Thoracic aorta (tissue), 2 donors: Measurements from ENCODE around the gene LDLRAP1. TPM values are rescaled to one million over a fixed set of nuclear protein-coding genes. Genes with fewer than 3 reads are reported as not detected.

Experiments used
- ATAC-seq: fragments of 150-250 bp; one replicate; pipeline ENCODE4 v1.8.0; 2017; ENCODE audit warnings: low read depth; ENCODE audit not compliant: insufficient number of reproducible peaks, low FRiP score
- DNase-seq: peaks from one replicate; pipeline ENCODE4 v3.0.0-alpha.2; 2020; ENCODE audit warnings: low spot score
- H3K27ac ChIP-seq, 2 donors: fragments of 200-600 bp; sonication (generic); 1 replicate in 1 of 2; 2 replicates in 1 of 2; pipeline ENCODE4 v1.5.1; 2016; ENCODE audit warnings: mild to moderate bottlenecking in 2 of 2, moderate library complexity in 2 of 2
- H3K27me3 ChIP-seq: fragments of 200-600 bp; sonication (generic); replicated peaks from 2 replicates; pipeline ENCODE4 v1.6.0; 2016; ENCODE audit warnings: mild to moderate bottlenecking; ENCODE audit not compliant: insufficient read depth
- H3K36me3 ChIP-seq: fragments of 200-600 bp; sonication (generic); one replicate; pipeline ENCODE4 v1.5.1; 2016
- H3K4me1 ChIP-seq, 2 donors: fragments of 200-600 bp; sonication (generic); 1 replicate in 1 of 2; 2 replicates in 1 of 2; pipeline versions ENCODE4 v1.5.1 to v1.6.0; 2016; ENCODE audit warnings: low read depth in 2 of 2, mild to moderate bottlenecking in 1 of 2; ENCODE audit not compliant: control insufficient read depth in 1 of 2
- H3K4me3 ChIP-seq: fragments of 200-600 bp; sonication (generic); 2 replicates; pipeline ENCODE4 v1.5.1; 2016; ENCODE audit warnings: mild to moderate bottlenecking
- H3K9me3 ChIP-seq: fragments of 200-600 bp; sonication (generic); 2 replicates; pipeline ENCODE4 v1.5.1; 2016
- CTCF ChIP-seq: fragments of 200-600 bp; sonication (generic); IDR thresholded peaks from one replicate; pipeline ENCODE4 v1.5.1; 2019; ENCODE audit warnings: antibody characterized with exemption
- total RNA-seq, 2 donors: library from RNA; depleted of rRNA; stranded (reverse); fragments of >200 nt; gene quantifications; one replicate each; pipeline versions ENCODE4 v1.1.0 to v1.2.3, GENCODE V29; 2016

Gene LDLRAP1
- total RNA-seq, 2 donors from 2014 or later, result 35.2 to 55.2 TPM

GRCh38 chr1:25612421-25612820 lies 69.0 kb downstream of the LDLRAP1 start:
- ATAC-seq (no peak), DNase-seq (no peak)
- no peak for TF ChIP-seq CTCF

DNA sequence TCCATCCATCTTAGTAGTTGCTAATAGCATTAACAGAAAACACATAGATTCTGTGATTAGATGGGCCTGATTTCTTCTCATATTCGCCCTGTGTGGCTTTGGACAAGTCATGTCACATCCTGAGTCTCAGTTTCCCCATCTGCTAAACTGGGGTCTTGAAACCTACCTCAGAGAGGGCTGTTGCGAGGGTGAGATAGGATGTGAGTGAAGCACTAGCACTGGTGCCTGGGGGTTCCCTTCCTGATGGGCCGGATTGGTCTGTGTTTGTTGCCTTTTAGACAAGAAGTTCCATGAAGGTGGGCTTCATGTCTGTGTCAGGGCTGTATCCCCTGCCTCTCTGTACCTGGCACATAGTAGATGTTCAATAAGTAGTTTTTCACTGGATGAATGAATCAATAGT lies 69.7 kb downstream of the LDLRAP1 start:
- no peak for TF ChIP-seq CTCF
- no peaks in the 10 kb centered on the region for H3K27me3 ChIP-seq
- no peak overlapping the region for H3K4me3 ChIP-seq
- no peak for DNase-seq
- H3K27ac ChIP-seq, result no peak overlapping the region
- H3K4me1 ChIP-seq, result peaks cover 0 to 20% of the 10 kb centered on the region in 2 donors
- no peak for ATAC-seq
- no peaks in the 10 kb centered on the region for H3K9me3 ChIP-seq
- no peaks in the 10 kb centered on the region for H3K36me3 ChIP-seq

More at GRCh38 chr1:25612421-25612820, 69.0 kb downstream of the LDLRAP1 start:
- no peaks in the 10 kb centered on the region for H3K9me3 ChIP-seq
- no peak overlapping the region for H3K4me3 ChIP-seq
- no peaks in the 10 kb centered on the region for H3K36me3 ChIP-seq
- peaks cover 0 to 13% of the 10 kb centered on the region in 2 donors for H3K4me1 ChIP-seq
- no peak overlapping the region for H3K27ac ChIP-seq
- no peaks in the 10 kb centered on the region for H3K27me3 ChIP-seq

DNA sequence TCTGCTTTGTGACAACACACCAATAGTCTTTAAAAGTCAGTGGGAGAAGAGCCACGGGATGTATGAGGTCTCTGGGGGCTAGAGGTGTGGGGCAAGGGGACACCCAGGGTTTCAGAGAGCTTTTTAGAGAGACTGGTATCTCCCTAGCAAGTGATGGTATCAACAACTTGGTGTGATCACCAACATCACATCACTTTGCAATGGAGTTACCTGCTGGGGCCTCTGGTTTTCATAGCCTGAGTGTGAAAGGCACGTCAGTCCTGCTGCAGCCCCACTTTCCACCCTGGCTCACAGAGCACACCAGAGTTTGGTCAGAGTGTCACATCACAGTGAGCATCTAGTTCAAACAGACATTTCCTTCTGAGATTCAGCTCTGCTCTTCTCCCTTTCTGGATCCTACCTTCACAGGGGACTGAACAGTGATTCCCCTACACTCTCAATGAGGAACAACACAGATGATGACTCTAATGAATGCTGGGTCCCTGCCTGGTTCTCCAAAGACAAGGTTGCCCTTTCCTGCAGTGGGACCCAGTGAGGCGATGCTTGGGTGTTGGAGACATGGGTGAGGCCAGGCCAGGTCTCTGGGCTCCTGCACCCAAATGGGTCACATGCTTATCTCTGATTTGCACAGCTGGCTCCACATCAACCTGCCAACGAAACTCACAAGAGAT lies 71.2 kb downstream of the LDLRAP1 start:
- TF ChIP-seq CTCF, result no peak
- H3K4me1 ChIP-seq, result peaks cover 10 to 32% of the 10 kb centered on the region in 2 donors
- DNase-seq, result no peak
- H3K27ac ChIP-seq, result no peak overlapping the region
- H3K4me3 ChIP-seq, result no peak overlapping the region
- no peaks in the 10 kb centered on the region for H3K9me3 ChIP-seq
- H3K36me3 ChIP-seq, result no peaks in the 10 kb centered on the region
- ATAC-seq, result no peak
- H3K27me3 ChIP-seq, result no peaks in the 10 kb centered on the region

DNA sequence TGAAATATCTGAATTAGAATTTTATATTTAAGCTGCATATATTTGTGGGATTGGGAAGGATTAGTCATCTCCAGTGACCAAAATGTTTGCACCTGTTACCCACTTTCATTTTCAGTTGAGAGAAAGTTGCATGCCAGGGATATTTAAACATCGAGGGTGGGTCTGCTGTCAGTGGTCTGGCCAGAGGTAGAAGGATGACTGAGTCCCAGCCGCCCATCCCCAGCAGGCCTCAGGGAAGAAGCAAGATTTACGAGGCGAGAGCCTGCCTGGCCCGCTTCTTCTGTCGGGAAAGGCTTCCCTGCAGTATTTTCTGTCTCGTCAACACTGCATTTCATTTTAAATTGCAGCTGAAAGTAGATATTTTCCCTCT lies 71.8 kb downstream of the LDLRAP1 start:
- DNase-seq (no peak), ATAC-seq (no peak)
- Histone ChIP-seq H3K36me3 (no peaks in the 10 kb centered on the region), H3K9me3 (no peaks in the 10 kb centered on the region), H3K4me3 (no peak overlapping the region), H3K27me3 (no peaks in the 10 kb centered on the region), H3K4me1 (peaks cover 15 to 37% of the 10 kb centered on the region in 2 donors), H3K27ac (peak overlapping the region in 1 of 2 donors; percentile 39)
- no peak for TF ChIP-seq CTCF

- no peak for DNase-seq
- Histone ChIP-seq H3K27me3 (no peaks in the 10 kb centered on the region), H3K4me3 (peak overlapping the region; percentile 87), H3K36me3 (no peaks in the 10 kb centered on the region), H3K9me3 (no peaks in the 10 kb centered on the region), H3K4me1 (peaks cover 16 to 42% of the 10 kb centered on the region in 2 donors), H3K27ac (peak overlapping the region; percentile 73 to 83)
- TF ChIP-seq CTCF, result no peak
- no peak for ATAC-seq
These were observed 72.2 kb downstream of the LDLRAP1 start for GRCh38 chr1:25615563-25616094.
